Measurements from ENCODE around the gene OR2T3.
"Not testable (repeated sequence)": the region's sequence is repeated elsewhere in the genome, so short reads cannot be mapped to it uniquely, and the experiment has no call there.

DNA sequence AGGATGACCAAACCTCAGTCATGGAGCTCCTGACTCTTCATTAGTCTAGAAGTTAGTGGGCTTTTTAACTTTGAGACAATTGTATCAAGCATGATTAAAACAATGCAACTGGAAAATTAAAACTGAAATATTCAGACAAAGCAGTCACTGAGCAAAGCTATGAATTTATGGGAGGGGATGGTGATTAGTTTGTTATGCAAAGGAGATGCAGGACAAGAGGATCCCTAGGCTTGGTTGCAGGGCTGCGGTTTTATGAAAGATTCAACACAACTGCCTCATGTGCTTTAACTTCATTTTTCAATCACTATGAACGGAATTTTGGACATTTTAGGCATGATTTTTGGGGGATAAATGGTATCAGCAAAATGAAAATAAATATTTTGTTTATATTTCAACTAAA lies 1.0 kb upstream of the OR2T3 start:
- TF ChIP-seq EZH2 (IDR thresholded peaks at IDR 0.05; ENCODE audit: low read length, missing control alignments); CTCF (conservative IDR thresholded peaks at IDR 0.05 in 1 of 2, IDR thresholded peaks at IDR 0.05 in 1 of 2; ENCODE audit: low read depth in 1 of 2, low read length in 2 of 2): not testable (repeated sequence)
